ENCODE data around the gene MANF. TPM values are rescaled to one million over a fixed set of nuclear protein-coding genes. Genes with fewer than 3 reads are reported as not detected.
A peak's percentile ranks its signal among the peaks of the same experiment; 100 is the strongest.

Gene MANF
- total RNA-seq, 1 donor from 2014 or later, result 34.4 TPM

DNA sequence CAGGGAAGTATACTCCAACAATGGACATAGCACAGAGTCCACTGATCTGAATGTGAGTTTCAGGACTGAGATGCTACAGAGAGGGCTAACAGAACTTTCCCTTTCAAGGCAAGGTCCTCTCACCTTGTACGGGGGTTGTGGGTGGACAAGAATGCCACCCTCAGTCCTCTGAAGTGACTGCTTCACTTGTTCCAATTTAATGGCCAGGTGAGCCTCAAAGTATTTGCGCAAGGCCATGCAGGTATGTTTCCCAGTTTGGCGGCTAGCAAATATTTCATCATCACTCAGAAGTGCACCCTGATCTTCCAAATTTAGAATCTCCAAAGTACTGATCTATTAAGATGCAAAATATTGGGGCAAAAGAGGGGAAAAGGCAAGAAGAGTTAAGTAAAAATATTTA lies 44.0 kb downstream of the MANF start:
- H3K36me3 ChIP-seq, result peaks cover 35 to 64% of the 10 kb centered on the region in 2 donors
- no peak overlapping the region for H3K4me3 ChIP-seq
- intact Hi-C loops (cut with DNase I), result no loop called here
- no peaks in the 10 kb centered on the region for H3K9me3 ChIP-seq
- H3K4me1 ChIP-seq, result no peaks in the 10 kb centered on the region
- H3K27ac ChIP-seq, result no peak overlapping the region
- H3K27me3 ChIP-seq, result no peaks in the 10 kb centered on the region
- TF ChIP-seq, protein P1, sequence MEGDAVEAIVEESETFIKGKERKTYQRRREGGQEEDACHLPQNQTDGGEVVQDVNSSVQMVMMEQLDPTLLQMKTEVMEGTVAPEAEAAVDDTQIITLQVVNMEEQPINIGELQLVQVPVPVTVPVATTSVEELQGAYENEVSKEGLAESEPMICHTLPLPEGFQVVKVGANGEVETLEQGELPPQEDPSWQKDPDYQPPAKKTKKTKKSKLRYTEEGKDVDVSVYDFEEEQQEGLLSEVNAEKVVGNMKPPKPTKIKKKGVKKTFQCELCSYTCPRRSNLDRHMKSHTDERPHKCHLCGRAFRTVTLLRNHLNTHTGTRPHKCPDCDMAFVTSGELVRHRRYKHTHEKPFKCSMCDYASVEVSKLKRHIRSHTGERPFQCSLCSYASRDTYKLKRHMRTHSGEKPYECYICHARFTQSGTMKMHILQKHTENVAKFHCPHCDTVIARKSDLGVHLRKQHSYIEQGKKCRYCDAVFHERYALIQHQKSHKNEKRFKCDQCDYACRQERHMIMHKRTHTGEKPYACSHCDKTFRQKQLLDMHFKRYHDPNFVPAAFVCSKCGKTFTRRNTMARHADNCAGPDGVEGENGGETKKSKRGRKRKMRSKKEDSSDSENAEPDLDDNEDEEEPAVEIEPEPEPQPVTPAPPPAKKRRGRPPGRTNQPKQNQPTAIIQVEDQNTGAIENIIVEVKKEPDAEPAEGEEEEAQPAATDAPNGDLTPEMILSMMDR (IDR thresholded peaks at IDR 0.05), result no peak
- no peak for DNase-seq (ENCODE audit: low spot score in 2 of 2)

DNA sequence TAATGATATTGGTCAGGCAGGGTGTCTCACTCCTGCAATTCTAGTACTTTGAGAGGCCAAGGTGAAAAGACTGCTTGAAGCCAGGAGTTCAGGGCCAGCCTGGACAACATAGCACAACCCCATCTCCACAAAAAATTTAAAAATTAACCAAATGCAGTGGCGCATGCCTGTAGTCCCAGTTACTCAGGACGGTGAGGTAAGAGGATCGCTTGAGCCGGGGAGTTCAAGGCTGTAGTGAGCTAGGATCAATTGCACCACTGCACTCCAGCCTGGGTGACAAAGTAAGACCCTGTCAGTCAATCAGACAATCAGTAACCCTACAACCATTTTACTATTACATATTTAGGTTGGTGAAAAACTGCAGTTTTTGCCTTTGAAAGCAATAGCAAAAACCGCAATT lies 49.0 kb downstream of the MANF start:
- Histone ChIP-seq H3K27ac (no peak overlapping the region), H3K9me3 (no peaks in the 10 kb centered on the region), H3K4me1 (no peaks in the 10 kb centered on the region), H3K36me3 (peaks cover 19 to 59% of the 10 kb centered on the region in 2 donors), H3K27me3 (no peaks in the 10 kb centered on the region), H3K4me3 (no peak overlapping the region)
- DNase-seq (ENCODE audit: low spot score in 2 of 2), result no peak
- TF ChIP-seq, protein P1 (IDR thresholded peaks at IDR 0.05), result no peak
- intact Hi-C loops (cut with DNase I), result no loop called here

DNA sequence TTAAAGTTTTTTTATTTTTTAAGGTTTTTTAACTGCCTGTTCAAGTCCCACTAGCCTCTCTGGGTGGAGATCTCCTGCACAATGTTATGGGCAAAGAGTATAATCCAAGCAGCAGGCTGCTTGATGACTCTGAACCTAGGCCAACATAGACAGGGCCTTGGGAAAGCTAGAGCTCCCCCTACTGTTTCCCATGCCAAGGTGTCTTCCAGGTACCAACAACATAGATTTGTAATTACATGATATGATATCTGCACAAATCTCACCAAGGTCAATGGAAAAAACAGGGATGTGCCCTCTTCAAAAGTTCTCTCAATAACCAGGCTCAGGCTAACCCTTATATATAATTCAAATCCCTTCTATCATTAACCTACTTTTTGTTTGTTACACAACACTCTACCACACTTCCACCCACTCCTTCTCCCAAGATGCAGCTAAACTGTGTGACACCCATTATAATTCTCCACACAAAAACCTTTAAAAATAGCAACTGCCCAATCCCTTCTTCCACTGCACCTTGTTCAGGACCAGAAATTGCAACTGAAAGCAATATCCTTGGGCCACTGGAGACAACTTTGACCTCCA lies 49.7 kb downstream of the MANF start:
- H3K4me3 ChIP-seq, result no peak overlapping the region
- no peaks in the 10 kb centered on the region for H3K9me3 ChIP-seq
- intact Hi-C loops (cut with DNase I), result no loop called here
- no peaks in the 10 kb centered on the region for H3K27me3 ChIP-seq
- no peaks in the 10 kb centered on the region for H3K4me1 ChIP-seq
- H3K27ac ChIP-seq, result no peak overlapping the region
- TF ChIP-seq, protein P1 (IDR thresholded peaks at IDR 0.05), result peak; percentile 4 to 57 (median 55)
- DNase-seq (ENCODE audit: low spot score in 2 of 2), result no peak
- peaks cover 24 to 59% of the 10 kb centered on the region in 2 donors for H3K36me3 ChIP-seq

DNA sequence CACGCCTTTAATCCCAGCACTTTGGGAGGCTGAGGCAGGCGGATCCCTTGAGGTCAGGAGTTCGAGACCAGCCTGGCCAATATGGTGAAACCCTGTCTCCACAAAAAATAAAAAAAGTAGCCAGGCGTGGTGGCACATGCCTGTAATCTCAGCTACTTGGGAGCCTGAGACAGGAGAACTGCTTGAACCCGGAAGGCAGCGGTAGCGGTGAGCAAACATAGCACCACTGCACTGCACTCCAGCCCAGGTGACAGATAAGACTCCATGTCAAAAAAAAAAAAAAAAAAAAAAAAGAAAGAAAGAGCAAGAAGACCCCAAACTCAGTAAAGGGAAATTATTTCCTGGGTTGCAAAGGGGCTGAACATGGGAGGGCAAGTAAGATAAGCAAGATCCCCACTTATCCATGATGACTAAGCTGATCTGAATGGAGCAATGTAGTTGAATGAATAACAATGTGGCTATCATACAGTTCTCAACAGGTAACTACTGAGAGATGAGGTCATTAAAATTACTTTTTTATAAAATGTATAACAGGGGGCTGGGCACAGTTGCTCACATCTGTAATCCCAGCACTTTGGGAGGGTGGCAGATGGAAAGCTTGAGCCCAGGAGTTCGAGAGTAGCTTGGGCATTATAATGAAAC lies 52.0 kb downstream of the MANF start:
- Histone ChIP-seq H3K9me3 (no peaks in the 10 kb centered on the region), H3K4me3 (no peak overlapping the region), H3K36me3 (peaks cover 32 to 62% of the 10 kb centered on the region in 2 donors), H3K4me1 (no peaks in the 10 kb centered on the region), H3K27me3 (no peaks in the 10 kb centered on the region), H3K27ac (no peak overlapping the region)
- intact Hi-C loops (cut with DNase I), result no loop called here
- DNase-seq (ENCODE audit: low spot score in 2 of 2), result no peak
- TF ChIP-seq, protein P1 (IDR thresholded peaks at IDR 0.05), result no peak

Other genes with a start within 250 kb of the MANF start
- 33.0 TPM for gene RBM15B, start 6.0 kb downstream of the MANF start, total RNA-seq
- gene DCAF1, start 114.7 kb downstream of the MANF start, total RNA-seq, result 10.0 TPM
- 18.3 TPM for gene RAD54L2, start 153.4 kb downstream of the MANF start, total RNA-seq